Right forelimb (tissue), 1 donor: ENCODE measurements around the gene AXL.
"Not testable (repeated sequence)": the region's sequence is repeated elsewhere in the genome, so short reads cannot be mapped to it uniquely, and the experiment has no call there.

ENCODE experiments used
- DNase-seq: peaks from one replicate; pipeline ENCODE4 v3.0.0-alpha.2; 2018

Gene AXL

DNA sequence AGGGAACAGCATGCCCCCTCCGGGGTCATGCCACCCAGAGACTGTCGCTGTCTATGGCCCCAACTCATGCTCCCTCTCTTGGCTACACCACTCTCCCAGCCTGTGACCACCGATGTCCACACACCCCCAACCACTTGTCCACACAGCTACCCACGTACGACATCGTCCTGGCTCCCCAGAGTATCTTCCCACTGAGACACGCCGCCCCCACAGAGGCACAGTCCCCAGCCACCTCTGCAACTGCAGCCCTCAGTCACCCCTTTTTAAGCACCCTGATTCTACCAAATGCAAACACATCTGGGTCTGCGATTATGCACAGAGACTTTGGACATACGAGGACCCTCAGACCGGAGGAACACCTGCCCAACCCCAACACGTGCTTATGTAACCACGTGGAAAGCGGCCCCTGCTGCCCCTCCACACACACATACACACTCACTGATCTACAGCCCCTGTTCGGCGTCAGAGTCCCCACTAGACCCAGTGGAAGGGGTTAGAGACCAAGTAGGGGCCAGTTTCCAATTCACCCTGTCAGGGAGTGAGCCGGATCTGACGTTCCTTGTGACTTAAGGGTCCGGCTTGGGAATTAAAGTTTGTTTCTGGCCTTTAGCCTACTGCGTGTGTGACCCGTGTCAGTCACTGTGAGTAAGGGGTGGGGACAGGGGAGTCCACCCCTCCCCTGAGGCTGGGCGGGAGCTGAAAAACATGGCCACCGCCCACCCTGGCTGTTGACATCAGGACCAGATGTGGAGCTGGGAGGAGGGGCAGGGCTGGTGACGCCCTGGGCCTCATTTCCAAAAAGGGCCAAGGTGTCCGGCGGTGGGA, 11.9 kb upstream of the AXL start:
- peak; percentile 79 for DNase-seq

DNA sequence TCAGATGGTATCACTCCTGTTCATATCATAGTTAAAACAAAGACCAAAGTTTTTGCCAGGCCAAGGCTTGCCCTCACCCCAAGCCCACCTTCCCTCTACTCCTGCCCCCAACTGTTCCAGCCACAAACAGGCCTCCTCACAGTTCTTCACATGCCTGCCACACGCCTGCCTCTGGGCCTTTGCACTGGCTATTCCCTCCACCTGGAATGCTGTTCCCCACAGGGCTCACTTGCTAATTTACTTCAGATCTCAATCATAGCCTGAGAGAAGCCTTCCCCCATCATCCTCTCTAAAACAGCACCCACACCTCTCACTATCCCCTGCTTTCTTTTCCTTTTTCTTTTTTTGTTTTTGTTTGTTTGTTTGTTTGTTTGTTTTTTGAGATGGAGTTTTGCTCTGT, 4.9 kb upstream of the AXL start:
- DNase-seq, result no peak

DNA sequence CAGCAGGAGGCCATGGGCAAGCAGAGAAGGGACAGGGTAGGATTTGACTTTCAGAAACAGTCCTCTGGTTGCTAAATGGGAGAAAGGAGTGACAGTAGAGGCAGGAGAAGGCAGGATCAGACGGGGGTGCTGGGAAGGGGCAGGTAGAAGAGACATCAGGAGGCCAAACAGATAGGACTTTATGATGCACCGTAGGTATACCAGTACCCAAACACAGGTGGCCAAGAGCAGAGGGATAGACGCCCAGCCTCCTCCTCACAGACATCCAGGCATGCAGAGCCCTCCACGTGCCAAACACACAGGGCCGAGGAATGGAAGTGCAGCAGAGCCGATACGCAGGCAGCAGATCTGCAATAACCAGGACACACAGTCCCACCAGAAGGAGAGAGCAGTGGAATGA, 1.3 kb upstream of the AXL start:
- no peak for DNase-seq

DNA sequence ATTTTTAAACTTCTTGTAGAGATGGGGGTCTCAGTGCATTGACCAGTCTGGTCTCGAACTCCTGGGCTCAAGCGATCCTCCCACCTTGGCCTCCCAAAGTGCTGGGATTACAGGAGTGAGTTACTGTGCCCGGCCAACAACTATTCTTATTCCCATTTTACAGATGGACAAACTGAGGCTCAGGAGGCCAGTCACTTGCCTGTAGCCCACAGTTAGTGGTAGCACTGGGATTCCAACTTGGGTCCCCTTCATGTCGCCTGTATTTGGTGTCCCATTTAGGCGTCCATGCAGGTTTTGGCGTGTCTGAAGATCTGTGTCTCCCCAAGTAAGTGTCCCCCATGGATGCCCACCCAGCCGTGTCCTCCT, 791 bp upstream of the AXL start:
- DNase-seq, result no peak

DNA sequence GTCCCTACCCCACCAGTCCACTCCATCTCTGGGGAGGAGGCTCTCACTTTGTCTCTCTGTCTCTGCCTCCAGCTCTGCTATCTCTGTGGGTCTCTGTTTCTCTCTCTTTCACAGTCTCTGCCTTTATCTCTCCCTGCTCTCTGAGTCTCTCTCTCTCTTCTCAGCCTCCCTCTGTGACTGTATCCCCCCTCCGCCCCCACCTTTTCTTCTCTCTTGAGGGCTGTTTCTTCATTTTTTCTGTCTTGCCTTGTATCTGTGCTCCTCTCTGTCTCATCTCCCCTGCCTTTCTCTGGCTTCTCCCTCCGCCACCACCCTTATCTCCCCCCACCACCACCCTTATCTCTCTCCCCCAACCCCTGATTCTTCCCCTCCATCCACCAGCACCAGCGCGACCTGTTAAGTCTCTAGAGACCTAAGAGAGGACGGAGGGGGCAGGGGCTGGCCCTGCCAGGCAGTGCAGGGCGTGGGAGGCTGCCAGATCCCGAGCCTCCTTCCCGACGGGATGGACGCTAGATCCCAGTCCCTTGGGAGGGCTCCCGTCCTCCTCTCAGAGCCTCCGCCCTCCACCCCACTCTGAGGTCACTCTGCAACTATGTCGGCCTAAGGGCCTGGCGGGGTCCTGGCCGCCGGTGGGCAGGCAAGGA, 1.0 kb downstream of the AXL start:
- DNase-seq, result no peak

DNA sequence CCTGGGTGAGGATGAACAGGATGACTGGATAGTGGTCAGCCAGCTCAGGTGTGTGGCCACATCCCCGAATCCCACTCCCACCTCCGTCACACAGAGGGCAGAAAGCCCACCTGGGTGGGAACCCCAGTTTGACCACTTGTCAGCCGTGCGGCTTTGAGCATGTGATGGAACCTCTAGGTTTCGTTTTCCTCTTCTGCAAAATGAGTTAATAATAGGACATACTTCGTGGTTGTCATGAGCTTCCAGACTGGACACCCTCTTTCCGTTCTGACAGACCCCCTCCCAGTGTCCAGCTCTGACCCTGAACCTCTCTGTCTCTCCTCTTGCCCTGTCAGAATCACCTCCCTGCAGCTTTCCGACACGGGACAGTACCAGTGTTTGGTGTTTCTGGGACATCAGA, 1.8 kb downstream of the AXL start:
- DNase-seq, result no peak

DNA sequence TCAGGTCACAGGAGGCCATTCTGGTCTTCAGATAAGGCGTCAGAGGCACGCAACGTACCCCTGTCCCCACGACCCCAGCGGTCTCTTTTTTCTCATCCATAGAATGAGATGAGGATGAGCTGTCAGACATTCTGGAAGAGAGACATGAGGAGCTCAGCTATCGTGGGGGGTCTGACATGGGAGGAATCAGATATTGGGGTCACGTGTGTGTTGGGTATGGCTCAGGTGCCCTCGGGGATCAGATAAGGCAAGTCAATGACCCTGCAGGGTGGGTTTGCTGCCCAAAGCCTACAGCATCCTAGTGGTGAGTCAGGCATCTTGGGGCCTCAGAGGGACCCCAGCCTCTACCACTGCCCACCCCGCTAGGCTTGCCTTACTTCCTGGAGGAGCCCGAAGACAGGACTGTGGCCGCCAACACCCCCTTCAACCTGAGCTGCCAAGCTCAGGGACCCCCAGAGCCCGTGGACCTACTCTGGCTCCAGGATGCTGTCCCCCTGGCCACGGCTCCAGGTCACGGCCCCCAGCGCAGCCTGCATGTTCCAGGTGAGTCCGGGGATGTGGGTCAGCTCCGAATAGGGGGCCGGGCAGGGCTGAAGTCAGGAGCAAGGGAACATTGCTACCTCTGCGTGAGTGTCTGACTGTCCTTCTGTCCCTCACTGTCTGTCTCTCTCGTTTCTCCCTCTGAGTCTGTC, 2.6 kb downstream of the AXL start:
- DNase-seq, result no peak

DNA sequence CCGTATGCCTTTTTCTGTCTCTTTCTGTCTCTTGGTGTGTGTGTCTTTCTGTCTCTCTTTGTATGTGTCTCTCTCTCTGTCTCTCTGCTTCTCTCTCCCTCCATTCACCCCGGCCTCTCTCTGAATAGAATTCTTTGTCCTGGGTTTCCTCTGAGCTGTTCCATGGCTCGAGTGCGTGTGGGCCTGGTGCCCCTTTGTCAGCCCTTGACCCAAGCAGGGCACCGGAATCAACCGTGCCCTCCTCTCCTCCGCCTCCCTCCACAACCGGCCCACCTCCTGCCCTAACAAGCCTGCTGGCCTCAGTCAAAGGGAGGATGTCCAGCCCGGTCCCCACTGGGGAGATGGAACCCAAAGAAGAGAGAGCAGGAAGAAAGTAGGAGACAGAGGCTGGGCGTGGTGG, 3.2 kb downstream of the AXL start:
- DNase-seq, result no peak

DNA sequence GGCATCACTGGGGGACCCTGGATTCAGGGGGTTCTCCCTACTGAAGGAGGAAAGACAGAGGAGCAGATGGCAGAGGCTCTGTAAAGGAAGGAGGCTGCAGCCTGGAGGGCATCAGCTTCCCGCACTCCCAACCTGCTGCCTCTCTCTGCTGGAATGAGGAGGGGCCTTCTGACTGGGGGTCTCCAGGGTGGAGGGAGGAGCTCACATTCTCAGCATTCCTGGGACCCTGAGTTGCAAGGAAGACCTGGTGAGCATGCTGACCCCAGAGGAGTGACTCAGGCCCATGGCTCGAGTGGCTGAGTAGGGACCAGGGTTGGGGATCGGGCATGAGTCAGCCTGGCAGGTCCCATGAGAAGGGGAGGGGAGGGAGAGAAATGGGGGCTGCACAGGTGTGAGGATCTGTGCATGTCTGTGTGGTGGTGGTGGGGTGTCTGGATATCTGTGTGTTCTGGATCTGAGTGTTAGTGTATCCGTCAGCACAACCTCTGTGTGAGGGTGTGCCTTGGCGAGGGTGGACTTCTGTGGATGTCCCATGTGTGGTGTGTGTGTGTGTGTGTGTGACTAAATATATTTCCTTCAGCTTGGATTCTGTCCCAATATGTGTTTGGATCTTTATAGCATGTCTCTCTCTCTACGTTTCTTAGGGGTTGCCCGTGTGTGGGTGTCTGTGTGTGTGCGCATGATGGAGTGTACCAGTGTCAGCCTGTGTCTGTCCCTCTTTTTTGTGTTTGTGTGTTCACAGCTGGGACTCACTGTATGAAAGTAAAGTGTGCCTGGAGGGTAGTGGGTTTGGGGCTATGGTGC, 4.6 kb downstream of the AXL start:
- DNase-seq, result no peak

DNA sequence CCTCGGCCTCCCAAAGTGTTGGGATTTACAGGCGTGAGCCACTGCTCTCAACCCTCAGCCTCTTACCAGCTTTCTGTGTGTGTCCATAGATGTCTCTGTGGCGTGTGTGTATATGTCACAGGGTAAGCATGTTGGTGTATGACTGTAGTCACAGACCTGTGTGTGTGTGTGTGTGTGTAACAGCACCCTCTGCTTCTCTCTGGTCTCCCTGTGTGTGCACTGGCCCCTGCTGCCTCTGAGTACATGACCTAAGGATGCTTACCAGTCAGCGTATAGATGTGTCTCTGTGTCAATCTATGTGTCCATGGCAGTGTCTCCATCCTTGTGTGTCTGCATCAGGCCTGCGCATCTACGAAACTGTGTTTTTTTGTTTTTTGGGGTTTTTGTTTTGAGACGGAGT, 5.6 kb downstream of the AXL start:
- no peak for DNase-seq

DNA sequence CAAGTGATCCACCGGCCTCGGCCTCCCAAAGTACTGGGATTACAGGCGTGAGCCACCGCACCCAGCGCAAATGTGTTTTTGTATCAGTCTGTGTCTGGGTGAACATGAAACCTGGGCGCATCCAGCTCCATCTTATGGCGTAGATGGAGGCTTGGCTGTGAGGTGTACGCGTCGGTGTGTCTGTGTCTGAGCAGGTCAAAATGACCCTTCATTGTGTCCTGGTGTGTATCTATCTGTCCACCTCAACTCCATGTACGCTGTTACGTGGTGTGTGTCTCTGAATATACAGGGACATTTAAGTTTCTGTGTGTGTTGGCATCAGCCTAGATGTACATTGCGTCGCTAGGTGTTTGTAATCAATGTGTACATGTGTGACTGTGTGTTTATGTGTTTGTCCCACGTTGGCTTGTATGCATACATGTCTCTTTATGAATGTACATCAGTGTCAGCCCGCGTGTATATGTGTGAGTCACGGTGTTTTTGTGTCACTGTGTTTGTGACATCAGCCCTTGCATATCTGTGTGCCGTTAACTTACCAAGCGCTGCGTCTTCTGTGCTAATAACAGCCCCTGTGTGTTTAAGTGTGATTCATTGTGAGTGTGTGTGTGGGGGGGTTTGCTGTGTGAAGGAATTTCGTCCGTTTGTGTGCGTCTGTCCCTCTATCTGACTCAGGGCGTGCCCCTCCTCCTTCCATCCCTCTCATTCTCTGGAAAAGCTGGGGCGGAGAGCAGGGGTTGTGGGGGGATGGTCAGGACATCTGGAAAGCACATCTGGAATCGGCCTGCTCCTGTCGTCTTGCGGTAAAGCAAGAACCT, 6.4 kb downstream of the AXL start:
- DNase-seq, result no peak

DNA sequence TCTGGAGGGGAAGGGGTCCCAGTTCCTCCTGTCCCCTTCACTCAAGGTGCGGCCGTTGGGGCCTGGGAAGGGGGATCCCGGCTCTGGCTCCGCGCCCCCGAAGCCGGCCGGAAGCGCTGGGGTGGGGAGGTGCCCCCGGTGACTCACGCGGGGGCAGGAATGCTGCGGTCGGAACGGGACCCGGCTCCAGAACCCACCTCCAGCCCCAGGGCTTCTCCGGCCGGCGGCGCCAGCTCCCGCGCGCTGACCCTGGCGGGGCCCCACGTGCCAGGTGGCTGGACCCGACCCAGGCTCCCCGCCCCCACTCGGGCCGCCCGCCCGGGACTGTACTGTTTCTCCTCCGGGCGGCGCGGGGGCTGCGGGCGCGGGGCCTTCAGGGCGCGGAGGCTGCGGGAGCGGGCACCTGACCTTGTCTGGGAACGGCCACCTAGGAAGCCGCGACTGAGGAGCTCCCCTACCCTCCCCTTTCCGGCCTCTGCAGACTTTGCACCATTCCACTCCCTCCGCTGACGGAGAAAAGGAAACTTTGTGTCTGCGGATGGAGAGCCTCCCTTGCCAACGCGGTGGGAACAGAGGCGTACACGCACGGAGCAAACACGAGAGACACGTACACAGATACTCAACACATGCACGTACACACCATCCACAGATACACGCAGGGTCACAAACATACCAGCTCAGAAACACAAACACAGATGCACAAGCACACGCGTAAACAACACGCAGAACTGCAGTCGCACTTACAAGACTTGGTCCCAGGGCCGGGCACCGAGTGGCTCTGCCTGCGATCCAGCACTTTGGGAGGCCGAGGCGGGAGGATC, 7.2 kb downstream of the AXL start:
- peak; percentile 86 for DNase-seq

DNA sequence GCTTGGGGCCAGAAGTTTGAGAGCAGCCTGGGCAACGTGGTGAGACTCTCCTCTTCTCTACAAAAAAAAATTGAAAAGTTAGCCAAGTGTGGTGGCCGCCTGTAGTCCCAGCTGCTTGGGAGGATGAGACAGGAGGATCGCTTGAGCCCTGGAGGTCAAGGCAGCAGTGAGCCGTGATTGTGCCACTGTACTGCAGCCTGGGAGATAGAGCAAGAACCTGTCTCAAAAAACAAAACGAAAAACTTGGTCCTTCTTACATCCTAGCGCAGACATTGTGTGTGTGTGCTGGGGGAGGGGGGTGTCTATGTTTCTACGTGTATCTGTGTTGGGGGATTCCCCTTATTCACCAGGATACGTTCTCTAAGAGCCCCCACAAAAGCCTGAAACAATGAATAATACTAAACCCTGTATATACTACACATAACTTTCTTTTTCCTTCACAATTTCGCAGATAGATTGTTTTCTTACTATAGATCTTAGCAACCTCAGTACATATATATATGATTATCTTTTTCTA, 7.9 kb downstream of the AXL start:
- DNase-seq, result no peak

DNA sequence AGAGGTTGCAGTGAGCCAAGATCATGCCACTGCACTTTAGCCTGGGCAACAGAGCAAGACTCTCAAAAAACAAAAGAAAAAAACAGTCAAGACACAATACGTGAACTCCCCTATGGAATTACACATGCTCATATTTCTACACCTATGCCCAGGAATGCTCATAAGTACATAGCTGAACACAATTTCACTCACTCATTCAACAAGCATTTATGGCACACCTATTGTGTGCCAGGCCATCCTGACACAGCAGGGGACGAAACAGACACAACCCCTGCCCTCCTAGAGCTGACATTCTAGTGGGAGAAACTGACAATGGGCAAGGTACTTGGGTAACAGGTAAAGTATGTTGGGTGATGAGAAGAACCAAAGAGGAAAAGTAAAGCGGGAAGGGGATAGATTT, 9.5 kb downstream of the AXL start:
- DNase-seq, result no peak

DNA sequence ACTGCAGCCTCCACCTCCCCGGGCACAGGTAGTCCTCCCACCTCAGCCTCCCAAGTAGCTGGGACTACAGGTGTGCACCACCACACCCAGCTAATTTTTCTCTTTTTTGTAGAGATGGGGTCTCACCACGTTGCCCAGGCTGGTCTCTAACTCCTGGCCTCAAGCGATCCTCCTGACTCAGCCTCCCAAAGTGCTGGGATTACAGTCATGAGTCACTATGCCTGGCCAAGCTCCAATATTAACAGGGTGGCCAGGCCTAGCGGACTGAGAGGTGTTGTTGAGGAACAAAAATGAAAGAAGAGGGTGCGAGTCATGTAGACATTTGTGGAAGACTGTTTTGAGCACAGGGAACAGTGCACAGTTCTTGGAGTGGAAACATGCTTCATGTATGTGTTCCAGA, 10.3 kb downstream of the AXL start:
- not testable (repeated sequence) for DNase-seq

DNA sequence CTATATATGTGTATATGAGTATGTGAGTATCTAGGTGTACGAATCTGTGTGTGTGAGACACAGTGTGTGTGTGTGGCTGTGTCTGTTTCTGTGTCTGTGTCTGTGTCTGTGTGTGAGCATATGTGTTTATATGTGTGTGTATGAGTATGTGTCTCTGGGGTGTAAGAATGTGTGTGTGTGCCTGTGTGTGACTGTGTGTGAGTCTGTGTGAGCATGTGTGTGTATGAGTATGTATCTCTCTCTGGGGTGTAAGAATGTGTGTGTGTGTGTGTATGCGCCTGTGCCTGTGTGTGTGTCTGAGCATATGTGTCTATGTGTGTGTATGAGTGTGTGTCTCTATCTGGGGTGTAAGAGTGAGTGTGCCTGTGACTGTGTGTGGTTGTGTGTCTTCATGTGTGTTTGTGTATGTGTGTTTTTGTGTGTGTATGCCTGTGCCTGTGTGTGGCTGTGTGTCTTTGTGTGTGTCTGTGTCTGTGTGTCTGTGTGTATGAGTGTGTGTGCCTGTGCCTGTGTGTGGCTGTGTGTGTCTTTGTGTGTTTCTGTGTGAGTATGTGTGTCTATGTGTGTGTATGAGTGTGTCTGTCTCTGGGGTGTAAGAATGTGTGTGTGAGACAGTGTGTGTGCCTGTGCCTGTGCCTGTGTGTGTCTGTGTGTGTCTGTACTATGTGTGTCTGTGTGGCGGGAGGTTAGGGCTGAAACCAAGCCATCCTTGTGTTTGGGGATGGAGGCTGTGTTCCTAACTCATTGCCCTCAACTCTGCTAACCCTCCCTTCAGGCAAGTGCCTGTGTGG, 11.2 kb downstream of the AXL start:
- no peak for DNase-seq

DNA sequence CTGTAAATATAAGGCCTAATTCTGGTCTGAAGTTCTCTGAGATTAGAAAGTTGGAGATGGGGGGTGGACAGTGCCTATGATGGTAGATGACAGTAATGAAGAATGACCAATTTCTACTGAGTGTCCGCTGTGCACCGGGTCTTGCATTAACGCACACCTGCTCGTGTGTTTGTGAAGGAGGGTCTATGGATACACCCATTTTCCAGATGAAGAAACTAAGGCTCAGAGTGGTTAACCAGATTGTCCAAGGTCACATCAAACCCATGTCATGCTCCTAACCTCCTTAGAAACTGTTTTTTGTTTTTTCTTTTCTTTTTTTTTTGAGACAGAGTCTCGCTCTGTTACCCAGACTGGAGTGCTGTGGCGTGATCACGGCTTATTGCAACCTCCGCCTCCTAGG, 13.7 kb downstream of the AXL start:
- no peak for DNase-seq

DNA sequence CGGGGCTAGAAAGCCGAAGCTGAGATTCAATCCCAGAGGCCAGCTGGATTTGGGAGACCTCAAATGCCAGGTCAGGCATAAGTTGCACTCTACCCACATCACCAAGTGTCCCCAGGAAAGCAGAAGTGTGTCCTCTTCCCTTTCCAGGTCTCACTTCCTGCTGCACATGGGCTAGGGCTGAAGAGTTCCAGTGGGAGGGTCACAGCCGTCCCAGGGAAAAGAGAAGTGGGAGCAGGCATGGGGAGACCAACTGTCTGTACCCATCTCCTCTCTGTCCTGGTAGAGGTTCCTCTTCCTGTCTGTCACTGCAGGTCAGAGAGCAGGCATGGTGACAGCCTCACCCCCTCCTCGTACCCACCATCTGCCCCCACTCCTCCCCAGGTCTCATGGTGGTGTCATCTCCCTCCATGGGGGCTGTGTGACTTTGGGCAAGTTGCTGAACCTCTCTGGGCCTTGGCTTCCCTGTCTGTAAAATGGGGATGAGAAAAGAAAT, 14.8 kb downstream of the AXL start:
- no peak for DNase-seq

DNA sequence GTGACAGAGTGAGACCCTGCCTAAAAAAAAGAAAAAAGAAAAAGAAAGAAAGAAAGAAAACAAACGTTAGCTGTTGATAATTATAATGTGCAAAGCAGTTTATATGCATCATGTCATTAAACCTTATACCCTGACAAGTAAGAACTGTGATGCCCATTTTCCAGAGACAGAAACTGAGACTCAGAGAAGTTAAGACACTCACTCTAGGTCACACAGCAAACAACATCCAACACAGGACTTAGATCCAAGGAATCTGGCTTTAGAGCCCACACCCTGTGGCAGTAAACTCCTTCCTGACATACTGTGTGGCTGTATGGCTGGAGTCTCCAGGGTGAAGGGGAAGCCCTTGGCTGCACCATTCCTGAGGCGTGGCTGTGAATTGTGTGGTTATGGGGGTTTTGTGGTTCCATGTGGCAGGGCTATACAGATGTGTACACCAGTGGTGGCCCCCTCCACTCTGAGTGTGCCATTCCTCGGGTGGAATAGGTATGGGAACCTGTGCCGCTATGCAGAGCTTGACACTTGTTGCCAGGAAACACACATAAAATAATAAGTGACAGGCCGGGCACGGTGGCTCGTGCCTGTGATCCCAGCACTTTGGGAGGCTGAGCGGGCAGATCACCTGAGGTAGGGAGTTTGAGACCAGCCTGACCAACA, 15.6 kb downstream of the AXL start:
- DNase-seq, result no peak

DNA sequence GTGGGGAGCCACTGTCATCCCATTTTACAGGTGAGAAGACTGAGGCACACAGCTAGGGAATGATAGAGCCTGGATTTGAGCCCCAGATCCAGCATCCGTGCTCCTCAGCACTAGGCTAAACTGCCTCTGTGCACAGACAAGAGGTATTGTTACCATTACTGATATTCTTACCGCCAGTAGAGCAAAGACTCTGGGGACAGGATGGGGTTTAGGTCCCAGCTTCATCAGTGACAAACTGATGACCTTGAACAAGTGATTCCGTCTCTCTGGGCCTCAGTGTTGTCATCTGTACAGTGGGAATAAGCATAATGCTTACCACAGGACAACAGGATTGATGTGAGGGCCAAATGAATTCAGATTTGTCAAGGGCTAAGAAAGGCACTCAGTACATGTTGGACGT, 16.5 kb downstream of the AXL start:
- no peak for DNase-seq
